ENCODE results near the gene IL15RA. TPM values are rescaled to one million over a fixed set of nuclear protein-coding genes. Genes with fewer than 3 reads are reported as not detected.

IL15RA gene
- total RNA-seq, 1 experiment from 2014 or later, result 1.9 TPM

DNA sequence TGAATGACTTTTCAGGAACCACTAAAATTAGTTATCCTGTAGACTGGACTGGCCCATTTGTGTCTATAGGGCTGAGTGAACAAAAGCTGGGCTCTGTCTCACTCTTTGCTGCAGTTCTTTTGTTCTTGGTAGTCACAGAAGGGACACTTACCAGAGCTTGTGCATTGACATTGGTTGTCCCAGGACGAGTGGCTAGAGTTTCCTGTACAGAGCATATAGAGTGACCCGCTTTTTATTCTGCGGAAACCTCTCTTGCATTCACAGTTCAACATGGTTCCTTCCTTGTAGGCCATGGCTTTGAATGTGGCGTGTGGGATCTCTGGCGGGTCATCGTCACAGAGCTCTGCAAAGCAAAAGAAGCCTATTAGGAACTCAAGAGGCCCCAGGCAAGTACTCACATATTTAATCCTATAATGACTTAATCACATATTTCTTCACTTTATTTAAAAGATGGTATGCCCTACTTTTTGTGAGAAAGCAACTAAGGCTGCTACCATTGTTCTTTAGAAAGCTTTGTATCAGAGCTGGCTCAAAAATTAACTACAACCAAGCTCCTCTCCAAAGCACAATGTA, 48.4 kb upstream of the IL15RA start (continued):
- TF ChIP-seq, protein P1, sequence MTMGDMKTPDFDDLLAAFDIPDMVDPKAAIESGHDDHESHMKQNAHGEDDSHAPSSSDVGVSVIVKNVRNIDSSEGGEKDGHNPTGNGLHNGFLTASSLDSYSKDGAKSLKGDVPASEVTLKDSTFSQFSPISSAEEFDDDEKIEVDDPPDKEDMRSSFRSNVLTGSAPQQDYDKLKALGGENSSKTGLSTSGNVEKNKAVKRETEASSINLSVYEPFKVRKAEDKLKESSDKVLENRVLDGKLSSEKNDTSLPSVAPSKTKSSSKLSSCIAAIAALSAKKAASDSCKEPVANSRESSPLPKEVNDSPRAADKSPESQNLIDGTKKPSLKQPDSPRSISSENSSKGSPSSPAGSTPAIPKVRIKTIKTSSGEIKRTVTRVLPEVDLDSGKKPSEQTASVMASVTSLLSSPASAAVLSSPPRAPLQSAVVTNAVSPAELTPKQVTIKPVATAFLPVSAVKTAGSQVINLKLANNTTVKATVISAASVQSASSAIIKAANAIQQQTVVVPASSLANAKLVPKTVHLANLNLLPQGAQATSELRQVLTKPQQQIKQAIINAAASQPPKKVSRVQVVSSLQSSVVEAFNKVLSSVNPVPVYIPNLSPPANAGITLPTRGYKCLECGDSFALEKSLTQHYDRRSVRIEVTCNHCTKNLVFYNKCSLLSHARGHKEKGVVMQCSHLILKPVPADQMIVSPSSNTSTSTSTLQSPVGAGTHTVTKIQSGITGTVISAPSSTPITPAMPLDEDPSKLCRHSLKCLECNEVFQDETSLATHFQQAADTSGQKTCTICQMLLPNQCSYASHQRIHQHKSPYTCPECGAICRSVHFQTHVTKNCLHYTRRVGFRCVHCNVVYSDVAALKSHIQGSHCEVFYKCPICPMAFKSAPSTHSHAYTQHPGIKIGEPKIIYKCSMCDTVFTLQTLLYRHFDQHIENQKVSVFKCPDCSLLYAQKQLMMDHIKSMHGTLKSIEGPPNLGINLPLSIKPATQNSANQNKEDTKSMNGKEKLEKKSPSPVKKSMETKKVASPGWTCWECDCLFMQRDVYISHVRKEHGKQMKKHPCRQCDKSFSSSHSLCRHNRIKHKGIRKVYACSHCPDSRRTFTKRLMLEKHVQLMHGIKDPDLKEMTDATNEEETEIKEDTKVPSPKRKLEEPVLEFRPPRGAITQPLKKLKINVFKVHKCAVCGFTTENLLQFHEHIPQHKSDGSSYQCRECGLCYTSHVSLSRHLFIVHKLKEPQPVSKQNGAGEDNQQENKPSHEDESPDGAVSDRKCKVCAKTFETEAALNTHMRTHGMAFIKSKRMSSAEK (CRISPR knock-in tag; IDR thresholded peaks at IDR 0.05; ENCODE audit: borderline replicate concordance), result no peak
- TF ChIP-seq NFATC4 (CRISPR knock-in tag; IDR thresholded peaks at IDR 0.05) (no peak), TEAD1 (CRISPR knock-in tag; IDR thresholded peaks at IDR 0.05) (no peak), ZNF138 (CRISPR knock-in tag; conservative IDR thresholded peaks at IDR 0.05) (no peak), USF1 (CRISPR knock-in tag; IDR thresholded peaks at IDR 0.05) (no peak)
- TF ChIP-seq, protein P2, sequence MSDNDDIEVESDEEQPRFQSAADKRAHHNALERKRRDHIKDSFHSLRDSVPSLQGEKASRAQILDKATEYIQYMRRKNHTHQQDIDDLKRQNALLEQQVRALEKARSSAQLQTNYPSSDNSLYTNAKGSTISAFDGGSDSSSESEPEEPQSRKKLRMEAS (CRISPR knock-in tag; IDR thresholded peaks at IDR 0.05), result no peak

DNA sequence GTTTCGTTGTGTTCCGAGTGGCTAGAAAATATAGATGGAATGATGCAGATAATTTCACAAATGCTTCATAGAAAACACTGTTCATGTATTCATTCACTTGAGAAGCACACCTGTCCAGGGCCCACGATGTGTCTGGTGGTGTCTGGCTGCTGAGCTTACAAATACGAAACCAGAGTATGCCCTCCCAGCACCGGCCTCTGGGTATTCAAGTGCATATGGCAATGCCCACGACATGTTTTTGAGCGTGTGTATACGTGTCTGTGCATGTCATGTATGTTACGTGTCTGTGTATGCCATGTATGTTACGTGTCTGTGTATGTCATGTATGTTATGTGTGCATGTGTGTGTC, 47.0 kb upstream of the IL15RA start:
- TF ChIP-seq ZNF219 (CRISPR knock-in tag; IDR thresholded peaks at IDR 0.05; ENCODE audit: borderline replicate concordance), result no peak
- TF ChIP-seq FOXJ3 (CRISPR knock-in tag; IDR thresholded peaks at IDR 0.05; ENCODE audit: borderline replicate concordance), result no peak
- no peak for TF ChIP-seq ZNF317 (CRISPR knock-in tag; IDR thresholded peaks at IDR 0.05; ENCODE audit: borderline replicate concordance, low read depth)
- no peak for TF ChIP-seq ZNF263 (CRISPR knock-in tag; IDR thresholded peaks at IDR 0.05; ENCODE audit: low read depth)
- no peak for TF ChIP-seq CREM (CRISPR knock-in tag; IDR thresholded peaks at IDR 0.05)
- no peak for TF ChIP-seq E2F4 (CRISPR knock-in tag; IDR thresholded peaks at IDR 0.05; ENCODE audit: borderline replicate concordance, low read depth)
- TF ChIP-seq MYBL2 (CRISPR knock-in tag; IDR thresholded peaks at IDR 0.05), result no peak
- no peak for TF ChIP-seq ZNF121 (CRISPR knock-in tag; IDR thresholded peaks at IDR 0.05)
- no peak for TF ChIP-seq ZBTB21 (CRISPR knock-in tag; IDR thresholded peaks at IDR 0.05; ENCODE audit: borderline replicate concordance)
- no peak for TF ChIP-seq EMX1 (CRISPR knock-in tag; IDR thresholded peaks at IDR 0.05)
- no peak for TF ChIP-seq CREB1 (CRISPR knock-in tag; IDR thresholded peaks at IDR 0.05)
- no peak for TF ChIP-seq NR2C2 (CRISPR knock-in tag; IDR thresholded peaks at IDR 0.05)
- TF ChIP-seq, protein P1 (CRISPR knock-in tag; IDR thresholded peaks at IDR 0.05; ENCODE audit: borderline replicate concordance), result no peak
- TF ChIP-seq NFYB (CRISPR knock-in tag; conservative IDR thresholded peaks at IDR 0.05; ENCODE audit: low read depth), result no peak
- no peak for TF ChIP-seq ESRRA (CRISPR knock-in tag; IDR thresholded peaks at IDR 0.05; ENCODE audit: borderline replicate concordance)
- no peaks in the 10 kb centered on the region for H3K4me1 Mint-ChIP-seq
- H3K4me3 Mint-ChIP-seq, result no peak overlapping the region
- H3K27ac Mint-ChIP-seq, result no peak overlapping the region
- ChIA-PET POLR2A (no interaction called here), CTCF (no interaction called here)
- H3K27me3 Mint-ChIP-seq (ENCODE audit: low read depth), result no peaks in the 10 kb centered on the region; the same call in 1 of the 2 replicates
- H3K9me3 Mint-ChIP-seq, result peaks cover 3% of the 10 kb centered on the region
- no peak for ATAC-seq
- no peak for DNase-seq (ENCODE audit: low spot score)
- no peaks in the 10 kb centered on the region for H3K36me3 Mint-ChIP-seq

Measured in WTC11 (cell line).